Erythroblast (primary cell): ENCODE measurements around the gene OR3A2.

Source experiments
- GATA1 ChIP-seq: IDR thresholded peaks from 2 replicates; pipeline ENCODE4 v1.6.1; 2011; ENCODE audit warnings: low read depth, mild to moderate bottlenecking, control low read depth, low read length, moderate library complexity
- POLR2A ChIP-seq: IDR thresholded peaks from 2 replicates; pipeline ENCODE4 v1.6.1; 2011; ENCODE audit warnings: mild to moderate bottlenecking, low read length

DNA sequence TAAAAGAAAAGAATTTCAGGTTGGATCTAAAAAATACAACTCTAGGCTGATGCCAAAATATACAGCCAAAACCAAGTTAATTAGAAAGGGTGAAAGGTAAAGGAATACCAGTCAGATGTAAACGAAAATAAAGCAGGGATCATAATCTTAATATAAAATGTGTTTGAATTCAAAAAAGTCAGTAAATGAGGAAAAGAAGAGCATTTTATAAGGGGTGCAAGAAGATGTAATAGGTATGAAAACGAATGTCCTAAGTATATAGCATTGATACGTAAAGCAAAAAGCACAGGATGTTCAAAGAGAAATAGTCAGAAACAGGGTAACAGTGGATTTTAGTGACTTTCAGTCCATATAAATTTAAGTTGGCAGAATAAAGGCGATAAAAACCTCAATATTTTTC is 90.5 kb downstream of the OR3A2 start:
- TF ChIP-seq GATA1 (no peak), POLR2A (no peak)
